ENCODE measurements around the gene FNBP1L.

DNA sequence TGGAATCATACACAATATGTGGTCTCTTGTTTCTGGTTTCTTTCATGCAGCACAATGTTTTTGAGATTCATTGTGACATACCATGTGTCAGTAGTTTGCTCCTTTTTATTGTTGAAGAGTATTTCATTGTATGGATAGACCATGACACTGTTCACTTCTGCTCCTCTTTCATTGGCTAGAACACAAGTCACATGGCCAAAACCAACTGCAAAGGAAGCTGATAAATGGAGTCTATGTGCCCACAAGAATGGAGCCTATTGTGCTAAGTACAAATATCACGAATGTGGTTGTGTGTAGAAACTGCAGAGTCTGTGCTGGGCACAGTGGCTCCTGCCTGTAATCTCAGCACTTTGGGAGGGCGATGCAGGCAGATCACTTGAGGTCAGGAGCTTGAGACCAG lies 28.6 kb upstream of the FNBP1L start:
- TF ChIP-seq POLR2A (IDR thresholded peaks at IDR 0.05; ENCODE audit: low read depth, low read length): no peak
- TF ChIP-seq POLR2AphosphoS5 (IDR thresholded peaks at IDR 0.05; ENCODE audit: low read depth, low read length): no peak

Data from GM12892 (cell line).